Measurements from ENCODE around the gene PRDX2.
"Not testable (repeated sequence)": the region's sequence is repeated elsewhere in the genome, so short reads cannot be mapped to it uniquely, and the experiment has no call there.

The PRDX2 gene

GRCh38 chr19:12825254-12826131 lies 23.9 kb upstream of the PRDX2 start:
- DNase-seq (ENCODE audit: low read depth in 2 of 3, low spot score in 2 of 3), result no peak

GRCh38 chr19:12821761-12822160 lies 20.2 kb upstream of the PRDX2 start:
- DNase-seq (ENCODE audit: low read depth in 2 of 3, low spot score in 2 of 3), result no peak

- DNase-seq (ENCODE audit: low read depth in 2 of 3, low spot score in 2 of 3), result not testable (repeated sequence)
Observed at GRCh38 chr19:12817810-12818209, 16.2 kb upstream of the PRDX2 start.

- DNase-seq (ENCODE audit: low read depth in 2 of 3, low spot score in 2 of 3), result not testable (repeated sequence)
Observed at GRCh38 chr19:12817188-12817587, 15.6 kb upstream of the PRDX2 start.

GRCh38 chr19:12815088-12815487 lies 13.5 kb upstream of the PRDX2 start:
- DNase-seq (ENCODE audit: low read depth in 2 of 3, low spot score in 2 of 3), result no peak

GRCh38 chr19:12806242-12807081 lies 4.9 kb upstream of the PRDX2 start, which contains the start of gene RNASEH2A:
TSS of gene RNASEH2A (plus strand) at chr19:12806584. CDS start at chr19:12806674, 90 bp downstream.
- DNase-seq (ENCODE audit: low read depth in 2 of 3, low spot score in 2 of 3), result peak in 2 of 3 experiments; percentile 62 to 76

- DNase-seq (ENCODE audit: low read depth in 2 of 3, low spot score in 2 of 3), result no peak
Observed at GRCh38 chr19:12804051-12804450, 2.5 kb upstream of the PRDX2 start.

GRCh38 chr19:12802267-12803106 lies 887 bp upstream of the PRDX2 start:
- no peak for DNase-seq (ENCODE audit: low read depth in 2 of 3, low spot score in 2 of 3)

GRCh38 chr19:12800923-12801465 lies 606 bp downstream of the PRDX2 start:
- peak in 1 of 3 experiments; percentile 19 for DNase-seq (ENCODE audit: low read depth in 2 of 3, low spot score in 2 of 3)

- DNase-seq (ENCODE audit: low read depth in 2 of 3, low spot score in 2 of 3), result no peak
Observed at GRCh38 chr19:12800466-12800770, 1.2 kb downstream of the PRDX2 start.

GRCh38 chr19:12799742-12800465 lies 1.7 kb downstream of the PRDX2 start:
- no peak for DNase-seq (ENCODE audit: low read depth in 2 of 3, low spot score in 2 of 3)

- DNase-seq (ENCODE audit: low read depth in 2 of 3, low spot score in 2 of 3), result not testable (repeated sequence)
Observed at GRCh38 chr19:12797607-12798006, 4.0 kb downstream of the PRDX2 start.

- no peak for DNase-seq (ENCODE audit: low read depth in 2 of 3, low spot score in 2 of 3)
Observed at GRCh38 chr19:12797141-12797587, 4.4 kb downstream of the PRDX2 start.

- no peak for DNase-seq (ENCODE audit: low read depth in 2 of 3, low spot score in 2 of 3)
Observed at GRCh38 chr19:12796146-12797071, 5.2 kb downstream of the PRDX2 start.

- no peak for DNase-seq (ENCODE audit: low read depth in 2 of 3, low spot score in 2 of 3)
Observed at GRCh38 chr19:12794971-12795381, 6.6 kb downstream of the PRDX2 start.

GRCh38 chr19:12794196-12794941 lies 7.2 kb downstream of the PRDX2 start:
- DNase-seq (ENCODE audit: low read depth in 2 of 3, low spot score in 2 of 3), result no peak

GRCh38 chr19:12793290-12794195 lies 8.1 kb downstream of the PRDX2 start:
- peak; percentile 81 to 96 (median 94) for DNase-seq (ENCODE audit: low read depth in 2 of 3, low spot score in 2 of 3)
